ENCODE measurements around the gene ATXN1L. TPM values are rescaled to one million over a fixed set of nuclear protein-coding genes. Genes with fewer than 3 reads are reported as not detected.
"Not testable (repeated sequence)": the region's sequence is repeated elsewhere in the genome, so short reads cannot be mapped to it uniquely, and the experiment has no call there.

Gene ATXN1L
- 10 to 100 TPM; 21.7 to 25.8 TPM for total RNA-seq

GRCh38 chr16:71845639-71846430, at the start of gene ATXN1L:
Gene ATXN1L (plus strand): TSS chr16:71845976. CDS start chr16:71849741, 3,765 bp downstream.
- peaks cover 13 to 18% of the 10 kb centered on the region in 2 donors for H3K36me3 Mint-ChIP-seq (ENCODE audit: insufficient read depth in 2 of 2)
- H3K9me3 Mint-ChIP-seq = no peaks in the 10 kb centered on the region
- DNase-seq (peak; percentile 91 to 98), ATAC-seq (replicated peaks in 1 of 2) (peak; percentile 82 to 84)
- H3K27ac Mint-ChIP-seq = peak within 1 kb of the TSS; percentile 97
- peaks cover 65% of the 10 kb centered on the region for H3K4me1 Mint-ChIP-seq (ENCODE audit: low read depth)
- H3K27me3 Mint-ChIP-seq (ENCODE audit: low read depth) = no peaks in the 10 kb centered on the region
- peak within 1 kb of the TSS; percentile 95 to 97 for H3K4me3 Mint-ChIP-seq

- DNase-seq (no peak), ATAC-seq (replicated peaks in 1 of 2) (no peak)
- no peaks in the 10 kb centered on the region for H3K9me3 Mint-ChIP-seq
- no peak overlapping the region for H3K4me3 Mint-ChIP-seq
- no peaks in the 10 kb centered on the region for H3K27me3 Mint-ChIP-seq (ENCODE audit: low read depth)
- peak overlapping the region; percentile 68 for H3K27ac Mint-ChIP-seq
- H3K36me3 Mint-ChIP-seq (ENCODE audit: insufficient read depth in 2 of 2) = peaks cover 0 to 6% of the 10 kb centered on the region in 2 donors
- peaks cover 57% of the 10 kb centered on the region for H3K4me1 Mint-ChIP-seq (ENCODE audit: low read depth)
Measured at GRCh38 chr16:71796501-71797097, 49.2 kb upstream of the ATXN1L start.

DNA sequence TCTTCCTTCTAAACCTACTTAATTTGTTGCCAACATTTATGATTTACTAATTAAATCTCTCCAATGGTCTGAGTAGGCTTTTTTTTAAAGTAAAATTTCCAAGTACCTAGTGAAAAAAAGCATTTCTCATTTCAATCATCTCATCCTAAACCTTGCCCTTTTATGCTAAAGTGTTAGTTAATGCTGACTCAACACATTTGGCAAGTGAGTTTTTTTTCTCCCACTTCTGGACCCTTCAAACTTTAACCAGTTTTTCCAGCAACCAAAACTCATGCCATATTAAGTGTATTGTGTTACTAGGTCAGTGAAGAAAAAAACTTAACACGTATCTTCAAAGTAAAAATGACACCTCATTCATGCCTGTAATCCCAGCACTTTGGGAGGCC, 42.5 kb upstream of the ATXN1L start:
- Mint-ChIP-seq H3K4me1 (ENCODE audit: low read depth) (peaks cover 39% of the 10 kb centered on the region), H3K27ac (peak overlapping the region; percentile 87), H3K36me3 (ENCODE audit: insufficient read depth in 2 of 2) (peaks cover 3 to 12% of the 10 kb centered on the region in 2 donors), H3K27me3 (ENCODE audit: low read depth) (no peaks in the 10 kb centered on the region), H3K4me3 (no peak overlapping the region), H3K9me3 (no peaks in the 10 kb centered on the region)
- ATAC-seq (replicated peaks in 1 of 2) = no peak
- no peak for DNase-seq

DNA sequence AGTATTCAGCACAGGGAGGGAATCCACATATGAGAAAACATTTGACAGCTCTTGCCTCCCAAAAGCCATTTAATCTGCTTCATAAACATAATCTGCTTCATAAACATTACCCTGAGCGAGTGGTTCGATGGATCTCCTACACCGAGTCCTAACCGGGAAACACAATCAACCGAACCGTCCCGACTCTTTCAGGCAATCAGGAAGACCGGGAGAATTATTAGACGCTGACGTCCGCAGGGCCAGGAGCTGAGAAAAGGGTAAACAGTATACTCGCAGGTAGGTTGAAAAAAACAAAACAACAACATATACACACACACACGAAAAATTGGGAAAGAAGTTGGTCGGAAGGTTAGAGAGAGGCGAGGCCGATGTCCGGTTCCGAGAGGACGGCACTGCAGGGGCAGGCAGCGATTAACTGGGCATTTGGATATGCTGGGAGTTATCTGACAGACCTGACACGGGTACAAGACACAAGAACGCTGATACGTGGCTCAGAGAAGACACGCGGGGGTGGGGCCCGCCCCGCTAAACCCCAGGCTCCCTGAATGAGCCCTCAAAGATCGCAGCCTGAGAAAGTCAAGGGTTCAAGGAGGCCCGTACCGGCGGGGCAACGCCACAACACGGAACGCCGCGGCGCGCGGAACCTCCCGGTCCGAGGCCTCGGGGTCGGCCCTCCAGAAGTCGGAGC, 37.7 kb upstream of the ATXN1L start:
- Mint-ChIP-seq H3K27me3 (ENCODE audit: low read depth) (no peaks in the 10 kb centered on the region), H3K27ac (peak overlapping the region; percentile 95), H3K36me3 (ENCODE audit: insufficient read depth in 2 of 2) (peaks cover 3 to 14% of the 10 kb centered on the region in 2 donors), H3K4me1 (ENCODE audit: low read depth) (peaks cover 52% of the 10 kb centered on the region), H3K9me3 (no peaks in the 10 kb centered on the region), H3K4me3 (peak overlapping the region; percentile 92 to 94)
- ATAC-seq (replicated peaks in 1 of 2) (peak; percentile 23 to 36), DNase-seq (peak in 1 of 2 donors; percentile 64)

GRCh38 chr16:71808593-71809459, 37.0 kb upstream of the ATXN1L start, which contains the start of gene AP1G1:
Gene AP1G1 (minus strand): TSS chr16:71808834. CDS start chr16:71789479, 19,355 bp downstream.
- peaks cover 3 to 9% of the 10 kb centered on the region in 2 donors for H3K36me3 Mint-ChIP-seq (ENCODE audit: insufficient read depth in 2 of 2)
- H3K4me3 Mint-ChIP-seq = peak within 1 kb of the TSS; percentile 92 to 94
- no peaks in the 10 kb centered on the region for H3K9me3 Mint-ChIP-seq
- ATAC-seq (replicated peaks in 1 of 2) (peak; percentile 94 to 96), DNase-seq (peak; percentile 88 to 94)
- peak within 1 kb of the TSS; percentile 95 for H3K27ac Mint-ChIP-seq
- H3K27me3 Mint-ChIP-seq (ENCODE audit: low read depth) = no peaks in the 10 kb centered on the region
- peaks cover 47% of the 10 kb centered on the region for H3K4me1 Mint-ChIP-seq (ENCODE audit: low read depth)

DNA sequence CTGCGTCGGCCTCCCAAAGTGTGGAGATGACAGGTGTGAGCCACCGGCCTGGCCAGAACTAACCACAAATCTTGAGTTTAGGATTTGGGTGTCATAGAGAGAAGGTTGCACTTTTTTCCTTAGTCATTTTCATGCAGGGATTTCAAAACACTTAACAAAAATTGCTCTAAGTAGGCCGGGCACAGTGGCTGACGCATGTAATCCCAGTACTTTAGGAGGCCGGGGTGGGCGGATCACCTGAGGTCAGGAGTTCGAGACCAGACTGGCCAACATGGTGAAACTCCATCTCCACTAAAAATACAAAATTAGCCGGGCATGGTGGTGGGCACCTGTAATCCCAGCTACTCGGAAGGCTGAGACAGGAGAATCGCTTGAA, 35.6 kb upstream of the ATXN1L start:
- not testable (repeated sequence) for H3K27me3 Mint-ChIP-seq (ENCODE audit: low read depth); H3K36me3 Mint-ChIP-seq (ENCODE audit: insufficient read depth in 2 of 2); DNase-seq; H3K9me3 Mint-ChIP-seq; ATAC-seq (replicated peaks in 1 of 2)
- Mint-ChIP-seq H3K4me3 (peak overlapping the region; percentile 92 to 94), H3K27ac (peak overlapping the region; percentile 46), H3K4me1 (ENCODE audit: low read depth) (peaks cover 38% of the 10 kb centered on the region)

DNA sequence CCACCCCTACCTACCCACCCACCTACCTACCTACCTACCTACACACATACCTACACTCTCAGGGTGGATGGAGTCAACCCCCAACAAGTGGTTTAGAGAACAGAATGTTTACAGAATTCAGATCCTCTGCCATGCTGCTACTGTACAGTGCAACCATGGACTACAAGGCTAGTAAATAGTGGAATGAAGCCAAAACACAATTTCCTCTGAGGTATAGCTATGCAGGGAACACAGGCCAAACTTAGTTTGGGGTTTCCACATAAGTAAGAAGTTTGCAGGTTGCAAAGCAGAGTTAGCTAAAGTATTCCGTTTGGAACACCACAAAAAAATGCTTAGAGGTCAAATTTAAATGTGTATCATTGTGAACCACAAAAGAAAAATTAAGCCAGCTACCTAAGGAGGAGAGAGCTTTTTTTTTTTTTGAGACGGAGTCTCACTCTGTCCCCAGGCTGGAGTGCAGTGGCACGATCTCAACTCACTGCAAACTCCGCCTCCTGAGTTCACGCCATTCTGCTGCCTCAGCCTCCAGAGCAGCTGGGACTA, 34.4 kb upstream of the ATXN1L start:
- DNase-seq = no peak
- H3K27me3 Mint-ChIP-seq (ENCODE audit: low read depth) = no peaks in the 10 kb centered on the region
- ATAC-seq (replicated peaks in 1 of 2) = no peak
- H3K4me1 Mint-ChIP-seq (ENCODE audit: low read depth) = peaks cover 41% of the 10 kb centered on the region
- H3K4me3 Mint-ChIP-seq = peak overlapping the region in 1 of 2 donors; percentile 6
- H3K9me3 Mint-ChIP-seq = no peaks in the 10 kb centered on the region
- H3K27ac Mint-ChIP-seq = no peak overlapping the region
- H3K36me3 Mint-ChIP-seq (ENCODE audit: insufficient read depth in 2 of 2) = peaks cover 3 to 7% of the 10 kb centered on the region in 2 donors

DNA sequence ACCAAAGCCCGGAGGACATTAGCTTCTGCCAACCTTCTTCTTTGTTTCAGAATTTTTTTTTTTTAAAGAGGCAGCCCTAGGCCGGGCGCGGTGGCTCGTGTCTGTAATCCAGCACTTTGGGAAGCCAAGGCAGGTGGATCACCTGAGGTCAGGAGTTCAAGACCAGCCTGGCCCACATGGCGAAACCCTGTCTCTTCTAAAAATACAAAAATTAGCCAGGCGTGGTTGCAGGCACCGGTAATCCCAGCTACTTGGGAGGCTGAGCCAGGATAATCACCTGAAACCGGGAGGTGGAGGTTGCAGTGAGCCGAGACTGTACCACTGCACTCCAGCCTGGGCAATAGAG, 28.6 kb upstream of the ATXN1L start:
- not testable (repeated sequence) for ATAC-seq (replicated peaks in 1 of 2); H3K27me3 Mint-ChIP-seq (ENCODE audit: low read depth); DNase-seq; H3K36me3 Mint-ChIP-seq (ENCODE audit: insufficient read depth in 2 of 2); H3K9me3 Mint-ChIP-seq
- Mint-ChIP-seq H3K4me1 (ENCODE audit: low read depth) (peaks cover 25% of the 10 kb centered on the region), H3K27ac (peak overlapping the region; percentile 96), H3K4me3 (peak overlapping the region; percentile 40 to 87)

- H3K9me3 Mint-ChIP-seq = no peaks in the 10 kb centered on the region
- no peak overlapping the region for H3K27ac Mint-ChIP-seq
- H3K27me3 Mint-ChIP-seq (ENCODE audit: low read depth) = no peaks in the 10 kb centered on the region
- no peak overlapping the region for H3K4me3 Mint-ChIP-seq
- DNase-seq = no peak
- no peaks in the 10 kb centered on the region for H3K4me1 Mint-ChIP-seq (ENCODE audit: low read depth)
- ATAC-seq (replicated peaks in 1 of 2) = no peak
- peaks cover 0 to 3% of the 10 kb centered on the region in 2 donors for H3K36me3 Mint-ChIP-seq (ENCODE audit: insufficient read depth in 2 of 2)
Measured at GRCh38 chr16:71826533-71827017, 19.2 kb upstream of the ATXN1L start.

- Mint-ChIP-seq H3K4me1 (ENCODE audit: low read depth) (no peaks in the 10 kb centered on the region), H3K27me3 (ENCODE audit: low read depth) (no peaks in the 10 kb centered on the region), H3K4me3 (no peak overlapping the region), H3K27ac (no peak overlapping the region), H3K9me3 (no peaks in the 10 kb centered on the region), H3K36me3 (ENCODE audit: insufficient read depth in 2 of 2) (peaks cover 0 to 3% of the 10 kb centered on the region in 2 donors)
- ATAC-seq (replicated peaks in 1 of 2) = peak in 1 of 2 donors; percentile 79
- DNase-seq = no peak
Measured at GRCh38 chr16:71830359-71830758, 15.4 kb upstream of the ATXN1L start.

DNA sequence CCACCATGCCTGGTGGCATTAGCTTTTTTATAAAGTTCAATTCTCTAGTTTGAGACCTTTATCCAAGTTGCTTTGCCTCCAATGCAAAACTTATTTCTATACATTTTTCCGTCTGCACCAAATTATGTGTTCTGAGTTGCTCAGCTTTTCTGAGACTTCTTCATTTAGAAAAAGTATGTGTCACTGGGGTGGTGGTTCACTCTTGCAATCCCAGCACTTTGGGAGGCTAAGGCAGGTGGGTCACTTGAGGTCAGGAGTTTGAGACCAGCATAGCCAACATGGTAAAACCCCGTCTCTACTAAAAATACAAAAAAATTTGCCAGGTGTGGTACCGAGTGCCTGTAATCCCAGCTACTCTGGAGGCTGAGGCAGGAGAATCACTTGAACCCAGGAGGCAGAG, 14.1 kb upstream of the ATXN1L start:
- Mint-ChIP-seq H3K4me3 (peak overlapping the region in 1 of 2 donors; percentile 12), H3K27ac (peak overlapping the region; percentile 21)
- not testable (repeated sequence) for H3K9me3 Mint-ChIP-seq; H3K27me3 Mint-ChIP-seq (ENCODE audit: low read depth); H3K4me1 Mint-ChIP-seq (ENCODE audit: low read depth); H3K36me3 Mint-ChIP-seq (ENCODE audit: insufficient read depth in 2 of 2); DNase-seq
- peak in 1 of 2 donors; percentile 79 for ATAC-seq (replicated peaks in 1 of 2)

DNA sequence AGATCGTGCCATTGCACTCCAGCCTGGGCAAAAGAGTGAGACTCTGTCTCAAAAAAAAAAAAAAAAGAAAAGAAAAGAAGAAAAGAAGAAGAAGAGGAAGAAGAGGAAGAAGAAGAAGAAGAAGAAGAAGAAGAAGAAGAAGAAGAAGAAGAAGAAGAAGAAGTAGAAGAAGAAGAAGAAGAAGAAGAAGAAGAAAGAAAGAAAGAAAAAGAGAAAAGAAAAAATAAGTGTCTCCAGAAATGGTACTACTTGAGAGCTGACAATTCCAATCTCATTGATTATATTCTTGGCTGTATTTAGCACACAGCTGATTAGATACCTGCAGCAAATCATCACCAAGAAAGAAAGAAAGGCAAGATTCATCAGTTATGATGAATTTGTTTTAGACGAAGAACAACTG, 13.7 kb upstream of the ATXN1L start:
- not testable (repeated sequence) for H3K36me3 Mint-ChIP-seq (ENCODE audit: insufficient read depth in 2 of 2); H3K4me1 Mint-ChIP-seq (ENCODE audit: low read depth); H3K9me3 Mint-ChIP-seq; H3K27me3 Mint-ChIP-seq (ENCODE audit: low read depth); DNase-seq; ATAC-seq (replicated peaks in 1 of 2)
- Mint-ChIP-seq H3K4me3 (peak overlapping the region in 1 of 2 donors; percentile 12), H3K27ac (peak overlapping the region; percentile 21)
